ENCODE measurements around the gene PARD3. TPM values are rescaled to one million over a fixed set of nuclear protein-coding genes. Genes with fewer than 3 reads are reported as not detected.

PARD3 gene
- total RNA-seq, 1 donor from 2014 or later = 76.4 TPM

DNA sequence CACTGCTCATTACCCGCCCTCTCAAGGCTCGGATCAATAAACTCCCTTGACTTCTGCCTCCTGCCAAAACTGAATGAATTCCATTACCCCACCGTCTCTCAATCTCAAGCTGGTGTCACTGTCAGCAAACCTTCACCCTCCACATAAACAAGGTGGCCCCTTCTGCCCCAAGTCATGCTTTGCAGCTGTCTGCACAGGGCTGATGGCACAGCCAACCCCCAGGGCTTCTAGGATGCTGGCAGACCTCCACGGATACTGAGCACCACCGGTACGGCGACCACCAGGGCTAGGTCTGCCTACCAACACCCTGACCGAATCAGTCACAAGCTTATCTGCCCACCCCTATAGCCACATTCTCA lies 46.1 kb downstream of the PARD3 start:
- TF ChIP-seq, protein P1, sequence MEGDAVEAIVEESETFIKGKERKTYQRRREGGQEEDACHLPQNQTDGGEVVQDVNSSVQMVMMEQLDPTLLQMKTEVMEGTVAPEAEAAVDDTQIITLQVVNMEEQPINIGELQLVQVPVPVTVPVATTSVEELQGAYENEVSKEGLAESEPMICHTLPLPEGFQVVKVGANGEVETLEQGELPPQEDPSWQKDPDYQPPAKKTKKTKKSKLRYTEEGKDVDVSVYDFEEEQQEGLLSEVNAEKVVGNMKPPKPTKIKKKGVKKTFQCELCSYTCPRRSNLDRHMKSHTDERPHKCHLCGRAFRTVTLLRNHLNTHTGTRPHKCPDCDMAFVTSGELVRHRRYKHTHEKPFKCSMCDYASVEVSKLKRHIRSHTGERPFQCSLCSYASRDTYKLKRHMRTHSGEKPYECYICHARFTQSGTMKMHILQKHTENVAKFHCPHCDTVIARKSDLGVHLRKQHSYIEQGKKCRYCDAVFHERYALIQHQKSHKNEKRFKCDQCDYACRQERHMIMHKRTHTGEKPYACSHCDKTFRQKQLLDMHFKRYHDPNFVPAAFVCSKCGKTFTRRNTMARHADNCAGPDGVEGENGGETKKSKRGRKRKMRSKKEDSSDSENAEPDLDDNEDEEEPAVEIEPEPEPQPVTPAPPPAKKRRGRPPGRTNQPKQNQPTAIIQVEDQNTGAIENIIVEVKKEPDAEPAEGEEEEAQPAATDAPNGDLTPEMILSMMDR (IDR thresholded peaks at IDR 0.05; ENCODE audit: insufficient read depth, low read length, poor library complexity, severe bottlenecking) = no peak
- no peak for DNase-seq (ENCODE audit: low read depth)
- Histone ChIP-seq H3K27me3 (ENCODE audit: control insufficient read depth, insufficient read depth, low read length) (no peaks in the 10 kb centered on the region), H3K4me3 (ENCODE audit: low read depth, low read length) (no peak overlapping the region), H3K36me3 (ENCODE audit: control insufficient read depth, insufficient read depth, low read length) (no peaks in the 10 kb centered on the region)

DNA sequence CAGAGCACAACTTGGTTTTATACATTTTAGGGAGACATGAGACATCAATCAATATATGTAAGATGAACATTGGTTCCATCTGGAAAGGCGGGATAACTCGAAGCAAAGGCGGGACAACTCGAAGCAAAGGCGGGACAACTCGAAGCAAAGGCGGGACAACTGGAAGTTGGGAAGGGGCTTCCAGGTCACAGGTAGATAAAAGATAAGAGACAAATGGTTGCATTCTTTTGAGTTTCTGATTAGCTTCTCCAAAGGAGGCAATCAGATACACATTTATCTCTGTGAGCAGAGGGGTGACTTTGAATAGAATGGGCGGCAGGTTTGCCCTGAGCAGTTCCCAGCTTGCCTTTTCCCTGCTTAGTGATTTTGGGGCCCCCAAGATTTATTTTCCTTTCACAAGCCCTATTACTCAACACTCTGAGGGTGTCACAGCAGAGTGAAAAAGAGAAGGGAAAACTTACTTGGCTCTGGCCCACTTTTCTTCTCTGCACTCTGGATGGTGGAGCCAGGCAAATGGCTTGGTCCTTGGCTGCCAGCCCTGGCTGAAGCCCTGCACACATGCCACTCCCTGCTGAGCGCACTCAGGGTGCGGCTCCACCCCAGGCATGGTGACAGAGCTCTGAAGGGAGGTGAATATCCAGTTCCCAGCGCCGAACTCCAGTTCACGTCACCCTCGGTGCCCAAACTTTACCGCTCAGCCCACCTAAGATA lies 46.7 kb downstream of the PARD3 start:
- Histone ChIP-seq H3K27me3 (ENCODE audit: control insufficient read depth, insufficient read depth, low read length) (no peaks in the 10 kb centered on the region), H3K4me3 (ENCODE audit: low read depth, low read length) (no peak overlapping the region), H3K36me3 (ENCODE audit: control insufficient read depth, insufficient read depth, low read length) (no peaks in the 10 kb centered on the region)
- TF ChIP-seq, protein P1 (IDR thresholded peaks at IDR 0.05; ENCODE audit: insufficient read depth, low read length, poor library complexity, severe bottlenecking) = no peak
- DNase-seq (ENCODE audit: low read depth) = no peak

DNA sequence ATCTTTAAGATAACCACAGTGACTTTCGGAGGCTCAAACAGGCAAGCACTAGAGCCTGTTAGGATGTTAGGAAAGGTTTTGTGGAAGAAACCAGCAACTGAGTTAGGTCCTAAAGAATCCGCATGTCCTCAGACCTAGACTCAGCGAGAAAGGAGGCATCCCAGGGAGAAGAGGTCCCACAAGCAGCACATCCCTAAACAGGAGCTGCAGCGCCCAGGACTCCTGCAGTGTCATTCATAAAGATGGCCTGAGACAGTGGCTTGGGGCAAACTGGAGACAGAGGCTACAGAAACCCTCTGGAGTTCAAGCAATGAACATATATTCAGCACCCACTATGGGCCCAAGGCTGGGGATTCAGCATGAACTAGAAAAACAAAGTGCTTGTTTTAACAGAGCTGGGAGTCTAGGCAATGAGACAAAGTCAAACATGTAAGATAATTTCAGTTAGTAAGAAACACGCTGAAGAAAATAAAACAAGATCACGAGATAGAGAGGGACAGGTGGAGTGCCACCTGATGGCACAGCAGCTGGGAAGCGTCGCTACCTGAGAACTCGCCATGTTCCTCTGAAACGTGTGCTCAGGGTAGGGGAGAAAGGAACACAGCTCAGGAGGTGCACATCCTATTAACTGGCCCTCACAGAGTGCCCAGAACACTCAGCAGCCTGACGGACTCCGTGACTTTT lies 48.1 kb downstream of the PARD3 start:
- Histone ChIP-seq H3K27me3 (ENCODE audit: control insufficient read depth, insufficient read depth, low read length) (no peaks in the 10 kb centered on the region), H3K4me3 (ENCODE audit: low read depth, low read length) (no peak overlapping the region), H3K36me3 (ENCODE audit: control insufficient read depth, insufficient read depth, low read length) (no peaks in the 10 kb centered on the region)
- no peak for DNase-seq (ENCODE audit: low read depth)
- TF ChIP-seq, protein P1 (IDR thresholded peaks at IDR 0.05; ENCODE audit: insufficient read depth, low read length, poor library complexity, severe bottlenecking) = no peak

DNA sequence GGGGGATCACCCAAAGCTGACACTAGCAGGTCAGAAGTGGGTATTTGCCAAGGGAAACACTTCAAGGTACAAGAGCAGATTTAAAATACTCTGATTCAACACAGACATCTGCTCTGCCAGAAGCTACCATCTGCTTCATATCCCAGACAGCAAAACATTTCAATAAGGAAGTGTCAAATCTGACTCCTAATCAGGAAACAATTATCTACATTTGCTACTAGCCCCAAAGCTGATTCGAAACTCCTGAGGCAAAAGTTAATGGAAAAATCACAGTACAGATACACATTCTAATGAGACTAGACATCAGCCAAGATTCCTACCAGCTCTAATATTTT lies 48.9 kb downstream of the PARD3 start:
- H3K4me3 ChIP-seq (ENCODE audit: low read depth, low read length) = no peak overlapping the region
- DNase-seq (ENCODE audit: low read depth) = no peak
- TF ChIP-seq, protein P1 (IDR thresholded peaks at IDR 0.05; ENCODE audit: insufficient read depth, low read length, poor library complexity, severe bottlenecking) = no peak
- no peaks in the 10 kb centered on the region for H3K36me3 ChIP-seq (ENCODE audit: control insufficient read depth, insufficient read depth, low read length)
- no peaks in the 10 kb centered on the region for H3K27me3 ChIP-seq (ENCODE audit: control insufficient read depth, insufficient read depth, low read length)

DNA sequence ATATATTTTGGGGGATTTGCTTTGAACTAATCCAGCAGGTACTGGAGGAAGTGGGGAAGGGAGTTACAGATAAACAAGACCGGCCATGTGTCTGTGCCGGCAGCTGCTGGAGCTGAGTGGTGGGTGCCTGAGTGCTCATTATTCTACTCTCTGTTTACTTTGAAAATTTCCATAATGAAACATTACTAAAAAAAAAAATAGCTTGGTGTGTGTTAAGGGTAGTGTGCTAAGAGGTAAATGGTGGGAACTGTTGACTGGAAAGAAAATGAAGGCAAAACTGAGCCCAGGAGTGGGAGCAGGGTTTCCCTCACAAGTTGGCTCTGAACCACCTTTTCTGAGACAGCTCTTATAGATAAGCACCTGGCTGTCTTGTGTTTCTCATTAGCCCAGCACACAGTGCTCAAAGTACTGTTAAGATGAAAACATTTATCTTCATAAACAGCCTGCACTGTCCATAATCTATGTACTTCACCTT lies 50.6 kb downstream of the PARD3 start:
- Histone ChIP-seq H3K4me3 (ENCODE audit: low read depth, low read length) (no peak overlapping the region), H3K36me3 (ENCODE audit: control insufficient read depth, insufficient read depth, low read length) (no peaks in the 10 kb centered on the region), H3K27me3 (ENCODE audit: control insufficient read depth, insufficient read depth, low read length) (no peaks in the 10 kb centered on the region)
- DNase-seq (ENCODE audit: low read depth) = no peak
- TF ChIP-seq, protein P1 (IDR thresholded peaks at IDR 0.05; ENCODE audit: insufficient read depth, low read length, poor library complexity, severe bottlenecking) = no peak

Data from kidney epithelial cell (primary cell).